HG02763 (cell line): ENCODE results near the gene HERC4.
A peak's percentile ranks its signal among the peaks of the same experiment; 100 is the strongest.

Experiments
- ATAC-seq: cut with Tn5 transposase; IDR thresholded peaks from one replicate; pipeline ENCODE4 v1.9.1; 2021; ENCODE audit warnings: mild to moderate bottlenecking, moderate library complexity; ENCODE audit not compliant: unreplicated experiment

HERC4 gene, protein sequence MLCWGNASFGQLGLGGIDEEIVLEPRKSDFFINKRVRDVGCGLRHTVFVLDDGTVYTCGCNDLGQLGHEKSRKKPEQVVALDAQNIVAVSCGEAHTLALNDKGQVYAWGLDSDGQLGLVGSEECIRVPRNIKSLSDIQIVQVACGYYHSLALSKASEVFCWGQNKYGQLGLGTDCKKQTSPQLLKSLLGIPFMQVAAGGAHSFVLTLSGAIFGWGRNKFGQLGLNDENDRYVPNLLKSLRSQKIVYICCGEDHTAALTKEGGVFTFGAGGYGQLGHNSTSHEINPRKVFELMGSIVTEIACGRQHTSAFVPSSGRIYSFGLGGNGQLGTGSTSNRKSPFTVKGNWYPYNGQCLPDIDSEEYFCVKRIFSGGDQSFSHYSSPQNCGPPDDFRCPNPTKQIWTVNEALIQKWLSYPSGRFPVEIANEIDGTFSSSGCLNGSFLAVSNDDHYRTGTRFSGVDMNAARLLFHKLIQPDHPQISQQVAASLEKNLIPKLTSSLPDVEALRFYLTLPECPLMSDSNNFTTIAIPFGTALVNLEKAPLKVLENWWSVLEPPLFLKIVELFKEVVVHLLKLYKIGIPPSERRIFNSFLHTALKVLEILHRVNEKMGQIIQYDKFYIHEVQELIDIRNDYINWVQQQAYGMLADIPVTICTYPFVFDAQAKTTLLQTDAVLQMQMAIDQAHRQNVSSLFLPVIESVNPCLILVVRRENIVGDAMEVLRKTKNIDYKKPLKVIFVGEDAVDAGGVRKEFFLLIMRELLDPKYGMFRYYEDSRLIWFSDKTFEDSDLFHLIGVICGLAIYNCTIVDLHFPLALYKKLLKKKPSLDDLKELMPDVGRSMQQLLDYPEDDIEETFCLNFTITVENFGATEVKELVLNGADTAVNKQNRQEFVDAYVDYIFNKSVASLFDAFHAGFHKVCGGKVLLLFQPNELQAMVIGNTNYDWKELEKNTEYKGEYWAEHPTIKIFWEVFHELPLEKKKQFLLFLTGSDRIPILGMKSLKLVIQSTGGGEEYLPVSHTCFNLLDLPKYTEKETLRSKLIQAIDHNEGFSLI

GRCh38 chr10:68074775-68075549, at the start of gene HERC4:
HERC4 (minus strand) TSS chr10:68075283; CDS start chr10:68073108, 2,175 bp downstream.
- ATAC-seq, result peak; percentile 91

- ATAC-seq, result no peak
Measured at GRCh38 chr10:68124718-68125117, 49.6 kb upstream of the HERC4 start.

- no peak for ATAC-seq
Measured at GRCh38 chr10:68121852-68122251, 46.8 kb upstream of the HERC4 start.

DNA sequence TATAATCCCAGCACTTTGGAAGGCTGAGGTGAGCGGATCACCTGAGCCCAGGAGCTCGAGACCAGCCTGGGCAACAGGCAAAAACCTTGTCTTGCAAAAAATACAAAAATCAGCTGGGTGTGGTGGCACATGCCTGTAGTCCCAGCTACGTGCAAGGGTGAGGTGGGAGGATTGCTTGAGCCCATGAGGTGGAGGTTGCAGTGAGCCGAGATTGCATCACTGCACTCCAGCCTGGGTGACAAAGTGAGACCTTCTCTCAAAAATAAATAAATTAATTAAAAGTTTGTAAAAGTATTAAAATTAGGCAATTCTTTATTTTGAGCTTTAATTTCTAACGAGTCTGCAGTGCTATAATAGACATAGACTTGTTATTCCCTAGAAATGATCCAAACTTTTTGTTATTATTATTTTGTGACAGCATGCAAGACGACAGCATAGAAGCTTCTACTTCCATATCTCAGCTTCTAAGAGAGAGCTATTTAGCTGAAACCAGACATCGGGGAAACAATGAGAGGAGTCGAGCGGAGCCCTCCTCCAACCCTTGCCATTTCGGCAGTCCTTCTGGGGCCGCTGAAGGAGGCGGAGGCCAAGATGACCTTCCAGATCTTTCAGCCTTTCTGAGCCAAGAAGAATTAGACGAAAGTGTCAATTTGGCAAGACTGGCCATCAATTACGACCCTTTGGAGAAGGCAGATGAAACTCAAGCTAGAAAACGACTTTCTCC, 46.1 kb upstream of the HERC4 start:
- no peak for ATAC-seq

DNA sequence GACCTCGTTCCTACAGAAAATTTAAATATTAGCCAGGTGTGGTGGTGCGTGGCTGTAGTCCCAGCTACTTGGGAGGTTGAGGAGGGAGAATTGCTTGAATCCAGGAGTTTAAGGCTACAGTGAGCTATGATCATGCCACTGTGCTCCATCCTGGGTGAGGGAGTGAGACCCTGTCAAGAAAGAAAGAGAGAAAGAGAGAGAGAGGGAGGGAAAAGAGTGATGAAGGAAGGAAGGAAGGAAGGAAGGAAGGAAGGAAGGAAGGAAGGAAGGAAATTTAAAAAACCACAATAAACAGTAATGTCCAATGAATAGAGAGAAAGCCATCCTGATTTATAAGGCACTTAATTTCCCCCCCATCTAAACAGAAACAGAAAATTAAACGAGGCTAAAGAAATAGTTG, 43.6 kb upstream of the HERC4 start:
- ATAC-seq, result no peak

- no peak for ATAC-seq
Measured at GRCh38 chr10:68112837-68113236, 37.8 kb upstream of the HERC4 start.

DNA sequence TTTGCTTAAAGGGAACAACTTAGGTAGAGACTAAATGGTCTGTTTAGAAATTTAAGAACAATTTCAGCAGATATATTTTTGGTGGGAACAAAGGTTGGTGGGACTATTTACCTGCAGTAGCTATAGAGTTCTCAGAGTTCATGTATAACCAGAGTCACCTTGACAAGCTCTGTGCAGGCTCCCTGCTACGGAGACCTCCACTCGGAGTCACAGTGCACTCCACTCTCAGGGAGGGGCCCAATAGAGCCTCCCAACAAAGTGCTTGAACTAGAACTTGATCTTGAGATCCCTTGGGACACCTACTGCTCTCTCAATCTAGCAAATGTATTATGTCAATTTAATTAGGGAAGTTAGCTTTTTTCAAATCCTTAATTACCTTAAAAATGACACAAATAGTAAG, 36.5 kb upstream of the HERC4 start:
- no peak for ATAC-seq

- no peak for ATAC-seq
Measured at GRCh38 chr10:68110027-68110426, 34.9 kb upstream of the HERC4 start.

DNA sequence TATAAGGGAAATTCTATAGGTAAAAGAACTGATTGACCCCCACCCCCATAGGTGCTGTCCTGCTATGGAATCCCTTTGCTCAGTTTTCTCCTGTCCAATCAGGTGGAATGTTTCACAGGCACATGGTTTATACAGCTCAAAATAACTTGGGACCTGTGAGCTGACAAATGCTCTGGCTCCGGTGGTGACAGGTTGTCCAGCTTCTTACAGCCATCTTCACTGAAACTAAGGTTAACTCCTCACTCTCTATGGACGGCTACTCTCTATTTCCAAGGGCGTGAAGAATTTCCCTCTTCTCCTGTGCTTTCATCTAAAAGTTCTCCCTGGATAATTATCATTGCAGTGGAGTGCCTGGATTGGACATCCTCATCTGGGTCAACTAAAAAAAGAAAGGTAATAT, 34.2 kb upstream of the HERC4 start, which contains the start of gene MYPN:
Gene MYPN (plus strand): TSS at position 158 of the 400 bp plus-strand sequence. CDS start 11,951 bp downstream, outside the sequence.
- no peak for ATAC-seq

DNA sequence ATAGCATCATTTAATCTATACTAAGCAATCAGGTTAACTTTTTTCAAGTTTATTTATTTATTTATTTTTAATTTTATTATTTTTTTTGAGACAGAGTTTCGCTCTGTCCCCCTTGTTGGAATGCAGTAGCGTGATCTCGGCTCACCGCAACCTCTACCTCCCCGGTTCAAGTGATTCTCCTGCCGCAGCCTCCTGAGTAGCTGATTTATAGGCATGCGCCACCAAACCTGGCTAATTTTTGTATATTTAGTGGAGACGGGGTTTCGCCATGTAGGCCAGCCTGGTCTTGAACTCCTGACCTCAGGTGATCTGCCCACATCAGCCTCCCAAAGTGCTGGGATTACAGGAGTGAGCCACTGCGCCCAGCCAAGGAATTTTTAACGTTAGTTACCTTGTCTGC, 33.6 kb upstream of the HERC4 start:
- ATAC-seq, result no peak

DNA sequence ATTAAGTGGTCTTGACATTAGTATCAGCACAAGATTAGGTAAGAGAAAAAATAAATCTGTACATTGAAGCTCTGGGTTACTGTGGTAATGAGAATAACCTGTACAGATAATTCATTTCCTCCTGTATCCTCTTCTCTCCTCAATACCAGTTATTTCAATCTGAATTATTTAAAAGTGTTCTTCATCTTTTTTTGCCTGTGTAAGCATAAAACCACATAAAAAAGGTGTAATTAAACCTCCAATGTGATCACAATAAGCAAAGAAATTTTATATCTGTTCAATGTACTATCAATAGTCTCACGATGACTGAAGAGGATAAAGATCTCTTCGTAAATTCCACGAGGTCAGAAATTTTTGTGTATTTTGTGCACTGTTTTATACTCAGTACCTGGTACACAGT, 33.0 kb upstream of the HERC4 start:
- ATAC-seq, result no peak

DNA sequence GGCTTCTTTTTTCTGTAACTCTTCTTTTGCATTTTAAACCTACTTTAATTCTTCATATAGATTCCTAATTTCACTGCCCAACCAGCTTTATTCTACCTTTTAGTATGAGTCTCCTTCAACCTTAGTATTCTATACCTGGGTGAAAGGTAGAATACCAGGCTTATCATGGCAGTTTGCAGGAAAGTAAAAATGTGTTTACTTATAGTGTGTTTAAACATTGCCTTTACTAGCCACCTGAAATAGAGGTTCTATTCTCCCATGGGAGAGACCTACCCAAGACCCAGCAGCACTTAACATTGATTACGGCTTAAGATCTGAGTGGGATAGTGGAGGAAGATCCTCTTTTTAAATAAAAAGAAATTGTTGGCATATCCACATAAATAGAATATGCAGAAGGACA, 32.6 kb upstream of the HERC4 start:
- ATAC-seq, result no peak

DNA sequence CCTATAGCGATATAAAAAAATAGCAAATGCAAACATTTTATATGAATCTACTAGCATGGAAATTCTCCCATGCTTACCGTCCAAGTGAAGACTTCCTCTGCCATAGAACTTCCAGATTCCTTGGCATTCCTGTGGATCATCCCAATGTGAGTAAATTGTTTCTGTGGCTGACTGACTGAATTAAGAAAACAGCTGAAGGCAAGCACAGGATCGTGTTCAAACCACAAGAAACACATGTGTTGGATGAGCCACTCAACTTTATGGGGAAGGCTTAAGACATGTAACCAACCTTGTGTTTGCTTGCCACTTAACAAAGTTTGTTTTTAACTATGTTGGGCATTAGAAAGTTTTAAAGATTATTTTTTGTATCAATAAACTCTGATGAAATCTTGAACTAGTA, 31.6 kb upstream of the HERC4 start:
- ATAC-seq, result no peak

DNA sequence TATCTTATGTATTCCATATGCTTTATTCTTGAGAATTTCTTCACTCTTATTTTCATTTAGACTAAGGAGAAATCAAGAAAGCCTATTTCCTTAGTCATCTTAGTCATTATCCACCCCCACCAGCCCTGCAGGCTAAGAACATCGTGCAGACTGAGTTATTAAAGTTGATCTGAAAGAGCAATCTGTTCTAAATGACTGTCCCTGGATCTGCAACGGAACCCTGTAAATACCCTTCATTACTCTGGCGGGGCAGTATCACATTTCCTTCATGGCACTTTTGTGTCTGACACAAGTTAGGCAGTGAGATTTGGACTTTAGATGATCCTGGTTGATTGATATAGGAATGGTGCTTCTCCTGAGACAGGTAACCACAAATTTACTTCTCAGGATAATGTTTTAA, 30.7 kb upstream of the HERC4 start:
- no peak for ATAC-seq

- no peak for ATAC-seq
Measured at GRCh38 chr10:68103901-68104300, 28.8 kb upstream of the HERC4 start.

DNA sequence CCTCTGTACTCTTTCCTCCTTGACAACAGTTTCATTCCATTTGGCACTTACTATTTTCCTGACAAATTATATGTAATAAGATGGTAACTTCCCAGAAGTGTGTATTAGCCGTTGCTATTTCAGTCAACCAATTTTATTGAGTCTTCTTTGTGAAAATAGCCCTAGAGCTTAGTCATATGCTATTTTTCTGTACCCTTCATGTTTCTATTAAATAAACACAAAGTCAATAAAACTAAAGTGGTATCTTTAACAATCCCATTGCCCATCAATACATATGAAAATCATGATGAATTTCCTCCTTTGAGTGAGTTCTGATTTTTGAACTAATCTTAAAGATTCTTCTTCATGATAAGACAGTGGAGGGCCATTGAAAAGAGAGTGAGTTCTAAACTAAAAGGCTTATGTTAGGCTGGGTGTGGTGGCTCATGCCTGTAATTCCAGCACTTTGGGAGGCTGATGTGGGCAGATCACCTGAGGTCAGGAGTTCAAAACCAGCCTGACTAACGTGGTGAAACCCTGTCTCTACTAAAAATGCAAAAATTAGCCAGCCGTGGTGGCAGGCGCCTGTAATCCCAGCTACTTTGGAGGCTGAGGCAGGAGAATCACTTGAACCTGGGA, 28.3 kb upstream of the HERC4 start:
- no peak for ATAC-seq

DNA sequence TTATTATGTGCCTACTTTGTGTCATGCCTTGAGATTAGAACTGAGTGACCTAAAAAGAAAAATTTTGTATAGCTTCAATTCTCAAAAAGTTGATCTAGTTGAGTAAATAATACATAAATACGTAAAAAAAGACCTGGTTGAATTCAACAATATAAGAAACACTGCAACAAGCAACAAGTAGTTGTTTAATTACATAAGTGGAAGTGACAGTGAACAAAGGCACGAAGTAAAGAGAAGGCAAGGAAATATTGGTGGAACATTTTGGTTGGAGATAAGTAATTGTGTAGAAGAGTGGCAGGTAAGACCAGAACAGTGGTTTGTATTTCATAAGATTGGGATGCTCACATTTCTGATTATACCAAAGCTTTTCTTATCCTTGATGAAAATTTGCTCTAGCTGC, 26.0 kb upstream of the HERC4 start:
- ATAC-seq, result no peak

DNA sequence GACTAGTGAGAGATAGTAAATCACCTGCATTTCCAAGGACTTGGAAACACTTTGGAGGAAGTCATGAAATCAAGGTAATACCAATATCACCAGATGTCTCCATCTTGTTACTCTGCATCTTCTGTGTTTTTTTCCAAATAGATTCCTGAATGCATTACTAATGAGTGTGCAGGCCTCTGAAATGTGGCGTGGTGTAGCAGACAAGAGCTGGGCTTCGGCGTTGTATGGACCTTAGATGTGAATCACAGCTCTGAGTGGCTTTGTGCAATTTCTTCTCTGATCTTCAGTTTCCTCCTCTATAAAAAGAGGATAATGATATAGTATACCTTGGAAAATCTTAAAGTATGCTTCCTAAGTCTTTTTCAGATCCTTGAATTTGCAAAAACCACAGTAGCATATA, 24.7 kb upstream of the HERC4 start:
- ATAC-seq, result no peak

GRCh38 chr10:68096913-68097516, 21.9 kb upstream of the HERC4 start:
- no peak for ATAC-seq
